HepG2 (cell line): ENCODE results near the gene ACAD11. TPM values are rescaled to one million over a fixed set of nuclear protein-coding genes. Genes with fewer than 3 reads are reported as not detected.

ENCODE experiments used
- ATAC-seq: fragments of 200-7000 bp; cut with Tn5 transposase; 3 replicates; pipeline ENCODE4 v1.9.1; 2020; ENCODE audit warnings: mild to moderate bottlenecking, moderate library complexity
- BruUV-seq: library from RNA; stranded (reverse); fragments of 400-500 nt; replicated peaks from 2 replicates; lab custom pipeline; 2021; lab: Mats Ljungman, UMichigan
- CTCF ChIA-PET: fragments of 300-600 bp; formaldehyde crosslinking; extraction: SDS; loops from one replicate; lab custom pipeline; 2021; ENCODE audit warnings: low total read pairs, inconsistent platforms, low intra/inter-chr PET ratio; lab: Yijun Ruan, JAX
- POLR2A ChIA-PET: fragments of 350-600 bp; sonication (Branson Sonifier 250); formaldehyde crosslinking; loops from one replicate; lab custom pipeline; 2020; ENCODE audit warnings: antibody characterized with exemption, inconsistent platforms; lab: Yijun Ruan, JAX
- DNase-seq: peaks from one replicate; pipeline ENCODE4 v3.0.0-alpha.2; 2015; ENCODE audit warnings: low spot score
- FAIRE-seq: peaks from 3 replicates; lab custom pipeline; 2011; peaks lifted over from hg19 to GRCh38; lab: Jason Lieb, UNC
- H2AFZ ChIP-seq: one replicate; pipeline ENCODE4 v1.6.1; 2011; ENCODE audit warnings: low read length, inconsistent platforms
- H3K27ac ChIP-seq: fragments of 300-600 bp; 3 replicates; pipeline ENCODE4 v1.8.0; 2011; ENCODE audit warnings: mixed run types, mild to moderate bottlenecking, mixed read lengths, low read length, inconsistent platforms; ENCODE audit not compliant: insufficient read depth; ENCODE audit errors: extremely low read length
- H3K27me3 ChIP-seq, 2 experiments: fragments of 200-600 bp in 1 of 2; 2 replicates in 1 of 2; 3 replicates in 1 of 2; pipeline versions ENCODE4 v1.6.0 to v1.8.0; 2011; ENCODE audit warnings: low read length in 2 of 2, mild to moderate bottlenecking in 2 of 2, moderate library complexity in 2 of 2, inconsistent platforms in 1 of 2; ENCODE audit not compliant: insufficient read depth in 2 of 2, control insufficient read depth in 1 of 2
- H3K36me3 ChIP-seq, 2 experiments: fragments of 200-600 bp in 1 of 2; replicated peaks in 1 of 2; 2 replicates in 1 of 2; 3 replicates in 1 of 2; pipeline versions ENCODE4 v1.5.1 to v1.8.0; 2011; ENCODE audit warnings: low read length in 2 of 2, inconsistent platforms in 1 of 2; ENCODE audit not compliant: insufficient read depth in 2 of 2, control insufficient read depth in 1 of 2
- H3K4me1 ChIP-seq: 2 replicates; pipeline ENCODE4 v1.5.1; 2012; ENCODE audit warnings: low read length, inconsistent platforms; ENCODE audit not compliant: insufficient read depth
- H3K4me2 ChIP-seq: 2 replicates; pipeline ENCODE4 v1.6.0; 2011; ENCODE audit warnings: low read depth, low read length, inconsistent platforms
- H3K4me3 ChIP-seq, 3 experiments: fragments of 200-600 bp in 1 of 3; sonication (generic), shearing (Covaris generic) in 1 of 3; replicated peaks in 1 of 3; 2 replicates each; pipeline ENCODE4 v1.5.1; 2011 to 2016; ENCODE audit warnings: low read length in 3 of 3, inconsistent platforms in 2 of 3, low read depth in 2 of 3, mild to moderate bottlenecking in 2 of 3, control low read depth in 1 of 3, mixed read lengths in 1 of 3; ENCODE audit not compliant: insufficient read depth in 1 of 3
- H3K79me2 ChIP-seq: one replicate; pipeline ENCODE4 v1.6.1; 2011; ENCODE audit warnings: low read length, inconsistent platforms; ENCODE audit not compliant: insufficient read depth
- H3K9ac ChIP-seq: 2 replicates; pipeline ENCODE4 v1.6.0; 2011; ENCODE audit warnings: mild to moderate bottlenecking, low read depth, low read length, inconsistent platforms; ENCODE audit not compliant: insufficient read depth
- H3K9me3 ChIP-seq: 2 replicates; pipeline ENCODE4 v1.5.1; 2012; ENCODE audit warnings: mild to moderate bottlenecking, low read length
- H4K20me1 ChIP-seq: 2 replicates; pipeline ENCODE4 v1.6.0; 2011; ENCODE audit warnings: inconsistent platforms, mild to moderate bottlenecking, low read length, moderate library complexity; ENCODE audit not compliant: insufficient read depth
- GPN1 ChIP-seq: sonication (generic); formaldehyde crosslinking; IDR thresholded peaks from 2 replicates; pipeline ENCODE4 v1.5.1; 2020; ENCODE audit warnings: missing genetic modification reagents, borderline replicate concordance
- NR0B2 ChIP-seq: sonication (generic); formaldehyde crosslinking; IDR thresholded peaks from 2 replicates; pipeline ENCODE4 v1.4.0; 2020; ENCODE audit warnings: mild to moderate bottlenecking, missing genetic modification reagents
- ZMYM4 ChIP-seq: sonication (generic); formaldehyde crosslinking; IDR thresholded peaks from 2 replicates; pipeline ENCODE4 v1.8.1; 2023; ENCODE audit warnings: mild to moderate bottlenecking, missing genetic modification reagents
- ZNF567 ChIP-seq: sonication (generic); formaldehyde crosslinking; IDR thresholded peaks from 2 replicates; pipeline ENCODE4 v1.8.1; 2023; ENCODE audit warnings: mild to moderate bottlenecking, missing genetic modification reagents, borderline replicate concordance
- ZNF570 ChIP-seq: sonication (generic); formaldehyde crosslinking; IDR thresholded peaks from 2 replicates; pipeline ENCODE4 v1.4.0; 2020; ENCODE audit warnings: mild to moderate bottlenecking, missing genetic modification reagents, borderline replicate concordance
- ZNF782 ChIP-seq: sonication (generic); formaldehyde crosslinking; IDR thresholded peaks from 2 replicates; pipeline ENCODE4 v1.4.0; 2020; ENCODE audit warnings: missing genetic modification reagents, mild to moderate bottlenecking, borderline replicate concordance
- WGBS: methylation state at CpG from one replicate; pipeline ENCODE4 v1.1.6; 2017; ENCODE audit warnings: low lambda C conversion rate; 5-methylcytosine and 5-hydroxymethylcytosine counted together
- in situ Hi-C: cut with HindIII; loops from 2 replicates; pipeline ENCODE4 v1.10.0; 2017; ENCODE audit warnings: low pct_unique_long_range_greater_than_20kb; ENCODE audit not compliant: extremely low pct_ligation_motif_present
- intact Hi-C: fragments of 100-400 bp; cut with micrococcal nuclease; formaldehyde crosslinking; loops from one replicate; pipeline ENCODE4 v1.10.0; 2022; ENCODE audit not compliant: unreplicated experiment
- polyA plus RNA-seq, 8 experiments: library from polyadenylated mRNA; depleted of rRNA in 3 of 8; stranded (reverse) in 7 of 8; unstranded in 1 of 8; fragments of >200 nt; fragmentation: Illumina TruSeq in 4 of 8; extraction: Trizol in 4 of 8; gene quantifications; 2 replicates each; pipeline versions ENCODE4 v1.2.1 to v1.2.3, GENCODE V29; 2011 to 2016; ENCODE audit warnings: low read depth in 4 of 8, missing spikeins in 1 of 8, mixed read lengths in 1 of 8; ENCODE audit not compliant: insufficient read depth in 1 of 8
- total RNA-seq, 5 experiments: library from RNA; depleted of rRNA; stranded (reverse); fragments of >200 nt; fragmentation: Illumina TruSeq; extraction: Trizol; gene quantifications; 2 replicates each; pipeline ENCODE4 v1.2.3, GENCODE V29; 2016; ENCODE audit warnings: low read depth in 1 of 5
- TF ChIP-seq, protein P1 (sequence below), 2 experiments: sonication (generic) in 1 of 2; formaldehyde crosslinking in 1 of 2; IDR thresholded peaks; 2 replicates each; pipeline versions ENCODE4 v1.4.0 to v1.6.1; 2016 to 2020; ENCODE audit warnings: borderline replicate concordance in 1 of 2, low read depth in 1 of 2, mild to moderate bottlenecking in 1 of 2, missing genetic modification reagents in 1 of 2
- TF ChIP-seq, protein P2 (sequence below): sonication (generic); formaldehyde crosslinking; IDR thresholded peaks from 2 replicates; pipeline ENCODE4 v1.5.1; 2020; ENCODE audit warnings: mild to moderate bottlenecking, missing genetic modification reagents, moderate library complexity

ACAD11 gene
- total and polyA plus RNA-seq, 2 of the 13 experiments (the other 11 are each of a cell fraction or from before 2014, with no cell fraction given), result 30.6 to 56.9 TPM

DNA sequence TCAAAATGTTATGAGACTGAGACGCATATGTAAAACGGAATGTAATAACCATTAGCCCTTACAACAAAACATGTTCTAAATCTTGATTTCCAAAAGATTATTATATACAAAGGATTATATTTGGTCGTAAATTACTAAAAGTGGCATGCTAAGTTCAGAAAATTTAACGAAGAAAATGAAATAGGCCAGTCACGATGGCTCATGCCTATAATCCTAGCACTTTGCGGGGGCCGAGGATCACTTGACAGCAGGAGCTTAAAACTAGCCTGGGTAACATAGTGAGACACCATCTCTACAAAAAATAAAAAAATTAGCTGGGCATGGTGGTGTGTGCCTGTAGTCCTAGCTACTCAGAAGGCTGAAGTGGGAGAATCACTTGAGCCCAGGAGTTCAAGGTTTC is 29.0 kb downstream of the ACAD11 start:
- in situ Hi-C loops, result no loop called here
- CTCF ChIA-PET, result no interaction called here
- no peak overlapping the region for H2AFZ ChIP-seq

More for the DNA sequence above, 29.0 kb downstream of the ACAD11 start:
- H3K27ac ChIP-seq, result no peak overlapping the region
- POLR2A ChIA-PET, result no interaction called here
- FAIRE-seq, result no peak
- no peak overlapping the region for H3K4me3 ChIP-seq
- no peak overlapping the region for H3K4me2 ChIP-seq
- BruUV-seq, result no TSS peak
- DNase-seq, result no peak
- intact Hi-C loops, result no loop called here
- no peaks in the 10 kb centered on the region for H3K27me3 ChIP-seq
- no peak for ATAC-seq
- no peaks in the 10 kb centered on the region for H4K20me1 ChIP-seq
- 98% methylated on average over 7 of the region's 7 CpGs for WGBS
- H3K36me3 ChIP-seq, result peaks cover 8 to 23% of the 10 kb centered on the region in 2 experiments
- no peak overlapping the region for H3K9ac ChIP-seq
- H3K4me1 ChIP-seq, result no peaks in the 10 kb centered on the region
- TF ChIP-seq ZNF570 (CRISPR knock-in tag), result no peak
- TF ChIP-seq ZNF567, result no peak
- TF ChIP-seq, protein P1, sequence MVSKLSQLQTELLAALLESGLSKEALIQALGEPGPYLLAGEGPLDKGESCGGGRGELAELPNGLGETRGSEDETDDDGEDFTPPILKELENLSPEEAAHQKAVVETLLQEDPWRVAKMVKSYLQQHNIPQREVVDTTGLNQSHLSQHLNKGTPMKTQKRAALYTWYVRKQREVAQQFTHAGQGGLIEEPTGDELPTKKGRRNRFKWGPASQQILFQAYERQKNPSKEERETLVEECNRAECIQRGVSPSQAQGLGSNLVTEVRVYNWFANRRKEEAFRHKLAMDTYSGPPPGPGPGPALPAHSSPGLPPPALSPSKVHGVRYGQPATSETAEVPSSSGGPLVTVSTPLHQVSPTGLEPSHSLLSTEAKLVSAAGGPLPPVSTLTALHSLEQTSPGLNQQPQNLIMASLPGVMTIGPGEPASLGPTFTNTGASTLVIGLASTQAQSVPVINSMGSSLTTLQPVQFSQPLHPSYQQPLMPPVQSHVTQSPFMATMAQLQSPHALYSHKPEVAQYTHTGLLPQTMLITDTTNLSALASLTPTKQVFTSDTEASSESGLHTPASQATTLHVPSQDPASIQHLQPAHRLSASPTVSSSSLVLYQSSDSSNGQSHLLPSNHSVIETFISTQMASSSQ (IDR thresholded peaks at IDR 0.05; ENCODE audit: low read depth), result no peak
- TF ChIP-seq, protein P1 (CRISPR knock-in tag; IDR thresholded peaks at IDR 0.05; ENCODE audit: borderline replicate concordance), result no peak
- no peak for TF ChIP-seq NR0B2 (CRISPR knock-in tag)
- no peak for TF ChIP-seq GPN1 (CRISPR knock-in tag)
- TF ChIP-seq, protein P2, sequence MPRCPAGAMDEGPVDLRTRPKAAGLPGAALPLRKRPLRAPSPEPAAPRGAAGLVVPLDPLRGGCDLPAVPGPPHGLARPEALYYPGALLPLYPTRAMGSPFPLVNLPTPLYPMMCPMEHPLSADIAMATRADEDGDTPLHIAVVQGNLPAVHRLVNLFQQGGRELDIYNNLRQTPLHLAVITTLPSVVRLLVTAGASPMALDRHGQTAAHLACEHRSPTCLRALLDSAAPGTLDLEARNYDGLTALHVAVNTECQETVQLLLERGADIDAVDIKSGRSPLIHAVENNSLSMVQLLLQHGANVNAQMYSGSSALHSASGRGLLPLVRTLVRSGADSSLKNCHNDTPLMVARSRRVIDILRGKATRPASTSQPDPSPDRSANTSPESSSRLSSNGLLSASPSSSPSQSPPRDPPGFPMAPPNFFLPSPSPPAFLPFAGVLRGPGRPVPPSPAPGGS (CRISPR knock-in tag), result no peak
- TF ChIP-seq ZNF782, result no peak
- no peak for TF ChIP-seq ZMYM4 (CRISPR knock-in tag)
- no peaks in the 10 kb centered on the region for H3K79me2 ChIP-seq
- H3K9me3 ChIP-seq, result no peaks in the 10 kb centered on the region
